Nephron (organoid): ENCODE data around the gene WIPF3.

Experiments
- H3K27ac Mint-ChIP-seq, 3 experiments: 2 replicates each; pipeline ENCODE4 v1.8.0; 2020; ENCODE audit warnings: mixed read lengths in 3 of 3, mild to moderate bottlenecking in 2 of 3, moderate library complexity in 1 of 3
- H3K27me3 Mint-ChIP-seq: 2 replicates; pipeline ENCODE4 v1.8.0; 2021; ENCODE audit warnings: low read depth, mild to moderate bottlenecking, moderate library complexity, mixed read lengths
- H3K36me3 Mint-ChIP-seq: 2 replicates; pipeline ENCODE4 v1.8.0; 2020; ENCODE audit warnings: low read depth, mixed read lengths
- H3K4me1 Mint-ChIP-seq: 2 replicates; pipeline ENCODE4 v1.8.0; 2020; ENCODE audit warnings: mixed read lengths
- H3K4me3 Mint-ChIP-seq, 3 experiments: 2 replicates each; pipeline ENCODE4 v1.8.0; 2020; ENCODE audit warnings: mild to moderate bottlenecking in 3 of 3, mixed read lengths in 3 of 3, moderate library complexity in 2 of 3
- H3K9me3 Mint-ChIP-seq: 2 replicates; pipeline ENCODE4 v1.8.0; 2020; ENCODE audit warnings: mixed read lengths
- CTCF ChIP-seq, 3 experiments: fragments of 200-600 bp; sonication (generic); IDR thresholded peaks; one replicate each; pipeline ENCODE4 v1.5.0; 2021; ENCODE audit warnings: antibody characterized with exemption in 3 of 3; ENCODE audit not compliant: unreplicated experiment in 3 of 3

WIPF3 gene

GRCh38 chr7:29875741-29876140, 69.4 kb downstream of the WIPF3 start:
- H3K36me3 Mint-ChIP-seq, result peaks cover under 1% of the 10 kb centered on the region
- H3K27me3 Mint-ChIP-seq, result no peaks in the 10 kb centered on the region
- H3K4me1 Mint-ChIP-seq, result peaks cover 4% of the 10 kb centered on the region
- H3K9me3 Mint-ChIP-seq, result no peaks in the 10 kb centered on the region
- no peak for TF ChIP-seq CTCF (IDR thresholded peaks at IDR 0.05; ENCODE audit: unreplicated experiment in 3 of 3)
- no peak overlapping the region for H3K27ac Mint-ChIP-seq
- no peak overlapping the region for H3K4me3 Mint-ChIP-seq

GRCh38 chr7:29877196-29877595, 70.9 kb downstream of the WIPF3 start:
- H3K27ac Mint-ChIP-seq, result no peak overlapping the region
- peaks cover 10% of the 10 kb centered on the region for H3K4me1 Mint-ChIP-seq
- peaks cover 5% of the 10 kb centered on the region for H3K36me3 Mint-ChIP-seq
- no peak for TF ChIP-seq CTCF (IDR thresholded peaks at IDR 0.05; ENCODE audit: unreplicated experiment in 3 of 3)
- no peaks in the 10 kb centered on the region for H3K9me3 Mint-ChIP-seq
- peaks cover 4% of the 10 kb centered on the region for H3K27me3 Mint-ChIP-seq
- no peak overlapping the region for H3K4me3 Mint-ChIP-seq

- no peak overlapping the region for H3K27ac Mint-ChIP-seq
- no peaks in the 10 kb centered on the region for H3K9me3 Mint-ChIP-seq
- TF ChIP-seq CTCF (IDR thresholded peaks at IDR 0.05; ENCODE audit: unreplicated experiment in 3 of 3), result peak; percentile 65 to 74 (median 69)
- peaks cover 5% of the 10 kb centered on the region for H3K36me3 Mint-ChIP-seq
- peaks cover 16% of the 10 kb centered on the region for H3K4me1 Mint-ChIP-seq
- peaks cover 13% of the 10 kb centered on the region for H3K27me3 Mint-ChIP-seq
- no peak overlapping the region for H3K4me3 Mint-ChIP-seq
These were observed 71.9 kb downstream of the WIPF3 start for GRCh38 chr7:29878081-29878688.

- Mint-ChIP-seq H3K27ac (no peak overlapping the region), H3K4me3 (no peak overlapping the region), H3K36me3 (peaks cover 5% of the 10 kb centered on the region), H3K27me3 (peaks cover 20% of the 10 kb centered on the region), H3K4me1 (peaks cover 21% of the 10 kb centered on the region), H3K9me3 (no peaks in the 10 kb centered on the region)
- TF ChIP-seq CTCF (IDR thresholded peaks at IDR 0.05; ENCODE audit: unreplicated experiment in 3 of 3), result no peak
These were observed 73.3 kb downstream of the WIPF3 start for GRCh38 chr7:29879609-29880008.

GRCh38 chr7:29881724-29882123, 75.4 kb downstream of the WIPF3 start:
- Mint-ChIP-seq H3K27me3 (peaks cover 30% of the 10 kb centered on the region), H3K9me3 (no peaks in the 10 kb centered on the region), H3K4me3 (no peak overlapping the region), H3K36me3 (peaks cover 5% of the 10 kb centered on the region), H3K27ac (peak overlapping the region in 2 of 3 experiments; percentile 7 to 40), H3K4me1 (peaks cover 29% of the 10 kb centered on the region)
- TF ChIP-seq CTCF (IDR thresholded peaks at IDR 0.05; ENCODE audit: unreplicated experiment in 3 of 3), result no peak

- Mint-ChIP-seq H3K4me3 (peak overlapping the region in 1 of 3 experiments; percentile 25), H3K4me1 (peaks cover 25% of the 10 kb centered on the region), H3K9me3 (no peaks in the 10 kb centered on the region), H3K36me3 (peaks cover 5% of the 10 kb centered on the region), H3K27ac (no peak overlapping the region), H3K27me3 (peaks cover 30% of the 10 kb centered on the region)
- TF ChIP-seq CTCF (IDR thresholded peaks at IDR 0.05; ENCODE audit: unreplicated experiment in 3 of 3), result no peak
These were observed 76.2 kb downstream of the WIPF3 start for GRCh38 chr7:29882481-29882880.
